Measurements from ENCODE around the gene KRTAP12-1. TPM values are rescaled to one million over a fixed set of nuclear protein-coding genes. Genes with fewer than 3 reads are reported as not detected.

KRTAP12-1 gene
- total and polyA plus RNA-seq, 11 donors: not detected

DNA sequence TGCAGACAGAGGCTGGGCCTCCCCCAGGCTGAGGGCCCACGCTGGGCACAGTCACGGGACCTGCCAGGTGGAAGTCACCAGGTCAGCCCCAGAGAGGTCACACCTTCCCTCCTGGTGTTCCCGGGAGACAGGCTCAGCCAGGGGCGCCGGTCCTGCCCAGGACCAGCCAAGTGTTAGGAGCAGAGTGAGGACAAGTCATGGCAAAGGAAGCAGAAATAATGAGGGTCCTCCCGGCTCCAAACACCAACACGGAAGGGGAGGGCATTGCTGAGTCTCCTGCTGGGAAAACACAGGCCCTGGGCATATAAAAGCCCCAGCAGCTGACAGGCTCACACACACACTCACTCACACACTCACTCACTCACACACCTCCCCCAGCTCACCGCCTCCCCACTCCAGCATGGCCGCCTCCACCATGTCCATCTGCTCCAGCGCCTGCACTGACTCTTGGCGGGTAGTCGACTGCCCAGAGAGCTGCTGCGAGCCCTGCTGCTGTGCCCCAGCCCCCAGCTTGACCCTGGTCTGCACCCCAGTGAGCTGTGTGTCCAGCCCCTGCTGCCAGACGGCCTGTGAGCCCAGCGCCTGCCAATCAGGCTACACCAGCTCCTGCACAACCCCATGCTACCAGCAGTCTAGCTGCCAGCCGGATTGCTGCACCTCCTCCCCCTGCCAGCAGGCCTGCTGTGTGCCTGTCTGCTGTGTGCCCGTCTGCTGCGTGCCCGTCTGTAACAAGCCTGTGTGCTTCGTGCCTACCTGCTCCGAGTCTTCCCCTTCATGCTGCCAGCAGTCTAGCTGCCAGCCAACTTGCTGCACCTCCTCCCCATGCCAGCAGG, 44.7 kb downstream of the KRTAP12-1 start, which contains the start of gene KRTAP10-10:
Gene KRTAP10-10, plus strand, starts transcription at position 339 of the 833 bp plus-strand sequence. Its CDS starts 62 bp downstream, at position 401.
- peaks cover 0 to 21% (median 0%) of the 10 kb centered on the region in 9 donors for H3K27me3 ChIP-seq
- intact Hi-C loops (cut with DNase I): no loop called here
- H3K4me3 ChIP-seq: no peak within 1 kb of the TSS
- 44 to 58% (median 53%) methylated on average over 13 to 21 of the region's 21 CpGs for WGBS, 4 donors
- H3K27ac ChIP-seq: no peak within 1 kb of the TSS
- TF ChIP-seq POLR2A (IDR thresholded peaks at IDR 0.05): no peak
- TF ChIP-seq, protein P1, sequence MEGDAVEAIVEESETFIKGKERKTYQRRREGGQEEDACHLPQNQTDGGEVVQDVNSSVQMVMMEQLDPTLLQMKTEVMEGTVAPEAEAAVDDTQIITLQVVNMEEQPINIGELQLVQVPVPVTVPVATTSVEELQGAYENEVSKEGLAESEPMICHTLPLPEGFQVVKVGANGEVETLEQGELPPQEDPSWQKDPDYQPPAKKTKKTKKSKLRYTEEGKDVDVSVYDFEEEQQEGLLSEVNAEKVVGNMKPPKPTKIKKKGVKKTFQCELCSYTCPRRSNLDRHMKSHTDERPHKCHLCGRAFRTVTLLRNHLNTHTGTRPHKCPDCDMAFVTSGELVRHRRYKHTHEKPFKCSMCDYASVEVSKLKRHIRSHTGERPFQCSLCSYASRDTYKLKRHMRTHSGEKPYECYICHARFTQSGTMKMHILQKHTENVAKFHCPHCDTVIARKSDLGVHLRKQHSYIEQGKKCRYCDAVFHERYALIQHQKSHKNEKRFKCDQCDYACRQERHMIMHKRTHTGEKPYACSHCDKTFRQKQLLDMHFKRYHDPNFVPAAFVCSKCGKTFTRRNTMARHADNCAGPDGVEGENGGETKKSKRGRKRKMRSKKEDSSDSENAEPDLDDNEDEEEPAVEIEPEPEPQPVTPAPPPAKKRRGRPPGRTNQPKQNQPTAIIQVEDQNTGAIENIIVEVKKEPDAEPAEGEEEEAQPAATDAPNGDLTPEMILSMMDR (IDR thresholded peaks at IDR 0.05): no peak
- peaks cover 0 to 24% (median 6%) of the 10 kb centered on the region in 12 donors for H3K9me3 ChIP-seq
- DNase-seq (no peak), ATAC-seq (peak in 2 of 4 donors; percentile 26 to 29)
- no peaks in the 10 kb centered on the region for H3K36me3 ChIP-seq
- no peaks in the 10 kb centered on the region for H3K4me1 ChIP-seq

DNA sequence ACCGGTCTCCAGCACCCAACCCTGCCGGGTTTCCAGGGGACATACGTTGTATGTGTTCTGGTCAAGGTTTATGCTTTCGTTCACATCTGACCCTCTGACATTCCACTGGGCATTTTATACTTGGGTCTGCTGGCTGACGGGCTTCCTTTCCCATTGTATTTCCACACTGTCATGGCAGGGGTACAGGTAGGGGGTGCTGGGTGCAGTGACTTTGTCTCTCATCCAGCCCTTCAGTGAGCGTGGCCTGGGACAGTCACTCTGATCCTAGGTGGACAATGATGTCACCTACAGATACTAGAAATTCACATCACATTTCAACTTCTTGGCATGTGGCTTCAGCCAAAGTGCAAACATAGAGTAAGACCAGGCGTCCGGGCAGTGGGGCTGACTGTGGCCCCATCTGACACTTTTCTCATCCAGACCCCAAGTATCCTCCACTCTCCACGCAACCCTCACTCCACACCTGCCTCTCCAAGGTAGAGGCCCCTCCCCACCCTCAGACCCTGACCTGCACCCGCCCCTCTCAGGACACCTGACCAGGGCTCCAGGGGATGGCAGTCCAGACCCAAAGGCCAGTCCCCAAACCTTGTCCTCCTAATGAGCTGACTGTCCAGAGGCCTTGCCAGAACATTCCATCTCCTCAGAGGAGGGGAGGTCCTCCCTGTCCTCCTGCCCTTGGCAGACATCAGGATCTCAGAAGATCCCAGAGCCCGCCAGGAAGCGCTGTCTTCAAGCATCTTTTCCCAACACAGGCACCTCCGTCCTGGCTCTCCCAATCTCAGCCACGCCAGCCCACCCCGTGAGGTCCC, 45.5 kb downstream of the KRTAP12-1 start:
- ATAC-seq (peak in 2 of 4 donors; percentile 10 to 27), DNase-seq (no peak)
- Histone ChIP-seq H3K4me3 (no peak overlapping the region), H3K27me3 (peaks cover 0 to 21% (median 0%) of the 10 kb centered on the region in 9 donors), H3K9me3 (peaks cover 0 to 32% (median 13%) of the 10 kb centered on the region in 12 donors), H3K27ac (no peak overlapping the region), H3K36me3 (no peaks in the 10 kb centered on the region), H3K4me1 (no peaks in the 10 kb centered on the region)
- intact Hi-C loops (cut with DNase I): no loop called here
- WGBS, 4 donors: 76 to 86% (median 83%) methylated on average over 15 of the region's 15 CpGs
- TF ChIP-seq POLR2A (IDR thresholded peaks at IDR 0.05): no peak
- TF ChIP-seq, protein P1 (IDR thresholded peaks at IDR 0.05): no peak

DNA sequence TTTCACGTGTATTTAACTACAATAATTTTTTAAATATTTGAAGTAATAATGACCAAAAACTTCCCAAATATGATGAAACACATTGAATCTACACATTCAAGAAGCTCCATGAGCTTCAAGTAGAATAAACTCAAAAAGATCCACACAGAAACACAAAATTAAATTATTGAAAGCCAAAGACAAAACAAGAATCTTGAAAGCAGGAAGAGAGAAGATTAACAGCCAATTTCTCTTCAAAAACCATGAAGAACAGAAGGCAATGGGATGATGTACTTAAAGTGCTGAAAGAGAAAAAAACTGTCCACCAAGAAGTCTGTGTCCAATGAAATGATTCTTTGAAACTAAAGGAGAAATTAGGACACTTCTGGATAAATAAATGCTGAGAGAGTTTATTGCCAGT, 49.9 kb downstream of the KRTAP12-1 start:
- Histone ChIP-seq H3K9me3 (peaks cover 0 to 36% (median 21%) of the 10 kb centered on the region in 12 donors), H3K4me1 (peaks cover 0 to 14% (median 0%) of the 10 kb centered on the region in 12 donors), H3K27ac (no peak overlapping the region), H3K4me3 (no peak overlapping the region), H3K36me3 (no peaks in the 10 kb centered on the region), H3K27me3 (peaks cover 0 to 27% (median 0%) of the 10 kb centered on the region in 9 donors)
- intact Hi-C loops (cut with DNase I): no loop called here
- TF ChIP-seq POLR2A (IDR thresholded peaks at IDR 0.05): no peak
- TF ChIP-seq, protein P1 (IDR thresholded peaks at IDR 0.05): no peak
- WGBS, 4 donors: 89 to 95% (median 93%) methylated on average over 1 of the region's 1 CpG
- no peak for DNase-seq
- no peak for ATAC-seq

Other genes with a start within 250 kb of the KRTAP12-1 start
- gene LRRC3, start 226.7 kb downstream of the KRTAP12-1 start, total RNA-seq: 1 to 10 TPM; 1.7 to 5.3 (median 2.3) TPM
- 1 to 10 TPM; 1.4 to 5.8 TPM for gene LRRC3, start 226.7 kb downstream of the KRTAP12-1 start, polyA plus RNA-seq
- gene KRTAP10-1, start 142.0 kb downstream of the KRTAP12-1 start, total RNA-seq: not detected
- not detected for gene KRTAP10-1, start 142.0 kb downstream of the KRTAP12-1 start, polyA plus RNA-seq
- gene KRTAP10-2, start 130.7 kb downstream of the KRTAP12-1 start, total RNA-seq: not detected
- not detected for gene KRTAP10-2, start 130.7 kb downstream of the KRTAP12-1 start, polyA plus RNA-seq
- gene KRTAP10-3, start 123.4 kb downstream of the KRTAP12-1 start, total RNA-seq: not detected
- not detected for gene KRTAP10-3, start 123.4 kb downstream of the KRTAP12-1 start, polyA plus RNA-seq
- gene KRTAP10-4, start 108.4 kb downstream of the KRTAP12-1 start, total RNA-seq: not detected
- gene KRTAP10-4, start 108.4 kb downstream of the KRTAP12-1 start, polyA plus RNA-seq: not detected
- gene KRTAP10-5, start 101.6 kb downstream of the KRTAP12-1 start, total RNA-seq: not detected
- not detected for gene KRTAP10-5, start 101.6 kb downstream of the KRTAP12-1 start, polyA plus RNA-seq
- not detected for gene KRTAP10-6, start 89.7 kb downstream of the KRTAP12-1 start, total RNA-seq
- not detected for gene KRTAP10-6, start 89.7 kb downstream of the KRTAP12-1 start, polyA plus RNA-seq
- not detected for gene KRTAP10-7, start 81.6 kb downstream of the KRTAP12-1 start, total RNA-seq
- not detected for gene KRTAP10-7, start 81.6 kb downstream of the KRTAP12-1 start, polyA plus RNA-seq
- not detected for gene KRTAP10-8, start 70.1 kb downstream of the KRTAP12-1 start, total RNA-seq
- not detected for gene KRTAP10-8, start 70.1 kb downstream of the KRTAP12-1 start, polyA plus RNA-seq
- not detected for gene KRTAP10-9, start 55.1 kb downstream of the KRTAP12-1 start, total RNA-seq
- not detected for gene KRTAP10-9, start 55.1 kb downstream of the KRTAP12-1 start, polyA plus RNA-seq
- not detected for gene KRTAP10-10, start 44.8 kb downstream of the KRTAP12-1 start, total RNA-seq
- gene KRTAP10-10, start 44.8 kb downstream of the KRTAP12-1 start, polyA plus RNA-seq: not detected
- gene KRTAP10-11, start 35.7 kb downstream of the KRTAP12-1 start, total RNA-seq: not detected
- gene KRTAP10-11, start 35.7 kb downstream of the KRTAP12-1 start, polyA plus RNA-seq: not detected
- not detected for gene KRTAP12-4, start 27.5 kb downstream of the KRTAP12-1 start, total RNA-seq
- not detected for gene KRTAP12-4, start 27.5 kb downstream of the KRTAP12-1 start, polyA plus RNA-seq
- gene KRTAP12-3, start 24.2 kb downstream of the KRTAP12-1 start, total RNA-seq: not detected
- not detected for gene KRTAP12-3, start 24.2 kb downstream of the KRTAP12-1 start, polyA plus RNA-seq
- gene KRTAP12-2, start 15.2 kb downstream of the KRTAP12-1 start, total RNA-seq: not detected
- not detected for gene KRTAP12-2, start 15.2 kb downstream of the KRTAP12-1 start, polyA plus RNA-seq
- gene KRTAP10-12, start 15.0 kb upstream of the KRTAP12-1 start, total RNA-seq: not detected
- not detected for gene KRTAP10-12, start 15.0 kb upstream of the KRTAP12-1 start, polyA plus RNA-seq
- 1 to 10 TPM in 3 of 9 donors, under 1 TPM in 4, not detected in 2; 0.07 to 2.5 (median 0.71) TPM for gene TSPEAR, start 29.4 kb upstream of the KRTAP12-1 start, total RNA-seq
- 1 to 10 TPM in 1 of 2 donors, under 1 TPM in 1; 0.01 to 2.6 TPM for gene TSPEAR, start 29.4 kb upstream of the KRTAP12-1 start, polyA plus RNA-seq
- 10 to 100 TPM; 57.4 to 84.4 (median 71.4) TPM for gene UBE2G2, start 119.7 kb upstream of the KRTAP12-1 start, total RNA-seq
- gene UBE2G2, start 119.7 kb upstream of the KRTAP12-1 start, polyA plus RNA-seq: 10 to 100 TPM; 44.3 to 60.0 TPM
- gene SUMO3, start 135.9 kb upstream of the KRTAP12-1 start, total RNA-seq: 10 to 100 TPM; 68.2 to 83.0 (median 78.1) TPM
- gene SUMO3, start 135.9 kb upstream of the KRTAP12-1 start, polyA plus RNA-seq: 100 to 1,000 TPM in 1 of 2 donors, 10 to 100 TPM in 1; 22.0 to 108 TPM
- 100 to 1,000 TPM; 134 to 319 (median 172) TPM for gene PTTG1IP, start 191.5 kb upstream of the KRTAP12-1 start, total RNA-seq
- gene PTTG1IP, start 191.5 kb upstream of the KRTAP12-1 start, polyA plus RNA-seq: 100 to 1,000 TPM; 126 to 253 TPM
- gene ITGB2, start 238.7 kb upstream of the KRTAP12-1 start, total RNA-seq: 100 to 1,000 TPM in 2 of 9 donors, 10 to 100 TPM in 5, 1 to 10 TPM in 2; 7.4 to 253 (median 27.7) TPM
- gene ITGB2, start 238.7 kb upstream of the KRTAP12-1 start, polyA plus RNA-seq: 10 to 100 TPM in 1 of 2 donors, 1 to 10 TPM in 1; 6.1 to 12.3 TPM

Measured in heart left ventricle (tissue), 16 donors.